Kidney (tissue), 14 donors: ENCODE results near the gene RAC2. TPM values are rescaled to one million over a fixed set of nuclear protein-coding genes. Genes with fewer than 3 reads are reported as not detected.

Experiments used
- DNase-seq, 5 donors: peaks; one replicate each; pipeline ENCODE4 v3.0.0-alpha.2; 2013 to 2020
- FAIRE-seq: peaks from 2 replicates; lab custom pipeline; 2012; peaks lifted over from hg19 to GRCh38; lab: Jason Lieb, UNC
- H3K27ac ChIP-seq, 2 donors: one replicate each; pipeline ENCODE4 v1.7.0; 2013; ENCODE audit warnings: low read depth in 2 of 2, low read length in 2 of 2, inconsistent platforms in 1 of 2
- H3K27me3 ChIP-seq: one replicate; pipeline ENCODE4 v1.7.1; 2013; ENCODE audit warnings: low read length, inconsistent platforms; ENCODE audit not compliant: control insufficient read depth, insufficient read depth
- H3K36me3 ChIP-seq, 3 donors: one replicate each; pipeline versions ENCODE4 v1.7.0 to v1.7.1; 2013; ENCODE audit warnings: low read length in 3 of 3, control low read depth in 1 of 3, inconsistent platforms in 1 of 3; ENCODE audit not compliant: insufficient read depth in 3 of 3, control insufficient read depth in 2 of 3
- H3K4me1 ChIP-seq, 3 donors: one replicate each; pipeline versions ENCODE4 v1.7.0 to v1.7.1; 2013; ENCODE audit warnings: low read length in 3 of 3, inconsistent platforms in 1 of 3, low read depth in 1 of 3; ENCODE audit not compliant: control insufficient read depth in 2 of 3, insufficient read depth in 2 of 3
- H3K4me3 ChIP-seq, 3 donors: one replicate each; pipeline versions ENCODE4 v1.7.0 to v1.8.1; 2013; ENCODE audit warnings: low read length in 3 of 3, control low read depth in 1 of 3, inconsistent platforms in 1 of 3
- H3K9ac ChIP-seq, 3 donors: one replicate each; pipeline versions ENCODE4 v1.7.0 to v1.7.1; 2013; ENCODE audit warnings: low read length in 3 of 3, control low read depth in 1 of 3, inconsistent platforms in 1 of 3
- H3K9me3 ChIP-seq, 3 donors: one replicate each; pipeline versions ENCODE4 v1.7.0 to v1.7.1; 2013; ENCODE audit warnings: low read length in 3 of 3, control low read depth in 1 of 3, inconsistent platforms in 1 of 3; ENCODE audit not compliant: control insufficient read depth in 2 of 3, insufficient read depth in 1 of 3
- intact Hi-C: fragments of 100-400 bp; cut with DNase I; formaldehyde crosslinking; loops from one replicate; pipeline ENCODE4 v1.11.1; 2022
- polyA plus RNA-seq: library from polyadenylated mRNA; stranded (reverse); fragments of 350-450 nt; fragmentation: Illumina TruSeq; extraction: RNeasy Lipid Tissue Mini Kit (QIAGEN cat#74804); gene quantifications from one replicate; pipeline ENCODE4 v1.2.3, GENCODE V29; 2014; ENCODE audit warnings: low read depth, low replicate concordance; ENCODE audit not compliant: insufficient read depth
- total RNA-seq: library from RNA; stranded (reverse); fragmentation: NEBNext Ultra II Directional; extraction: Animal tissue kit (Norgen Biotek cat#: 25700); gene quantifications from one replicate; pipeline ENCODE4 v1.2.1, GENCODE V29; 2021
- TF ChIP-seq, protein P1 (sequence below): IDR thresholded peaks from 3 replicates; pipeline ENCODE4 v1.5.1; 2012; ENCODE audit warnings: mild to moderate bottlenecking, moderate library complexity, borderline replicate concordance; ENCODE audit not compliant: insufficient read depth; ENCODE audit errors: extremely low read depth
- donor health status: control.
- donor health status: control.
- donor health status: control.
- donor health status: control.
- donor health status: control.
- donor health status: DM: yes; HTN: yes; CAD: no.
- donor health status: Normal renal cell carcinoma (clear cell type).

RAC2 gene
- total and polyA plus RNA-seq, 2 donors from 2014 or later, result 4.5 to 38.6 TPM

GRCh38 chr22:37186228-37186996 is 57.7 kb downstream of the RAC2 start:
- Histone ChIP-seq H3K9ac (peak overlapping the region in 1 of 3 donors; percentile 56), H3K4me3 (no peak overlapping the region), H3K36me3 (no peaks in the 10 kb centered on the region), H3K27me3 (no peaks in the 10 kb centered on the region), H3K9me3 (no peaks in the 10 kb centered on the region), H3K27ac (peak overlapping the region in 1 of 2 donors; percentile 97), H3K4me1 (peaks cover 18 to 31% (median 28%) of the 10 kb centered on the region in 3 donors)
- DNase-seq (peak in 4 of 5 donors; percentile 49 to 83 (median 68)), FAIRE-seq (no peak)
- intact Hi-C loops, result no loop called here
- TF ChIP-seq, protein P1, sequence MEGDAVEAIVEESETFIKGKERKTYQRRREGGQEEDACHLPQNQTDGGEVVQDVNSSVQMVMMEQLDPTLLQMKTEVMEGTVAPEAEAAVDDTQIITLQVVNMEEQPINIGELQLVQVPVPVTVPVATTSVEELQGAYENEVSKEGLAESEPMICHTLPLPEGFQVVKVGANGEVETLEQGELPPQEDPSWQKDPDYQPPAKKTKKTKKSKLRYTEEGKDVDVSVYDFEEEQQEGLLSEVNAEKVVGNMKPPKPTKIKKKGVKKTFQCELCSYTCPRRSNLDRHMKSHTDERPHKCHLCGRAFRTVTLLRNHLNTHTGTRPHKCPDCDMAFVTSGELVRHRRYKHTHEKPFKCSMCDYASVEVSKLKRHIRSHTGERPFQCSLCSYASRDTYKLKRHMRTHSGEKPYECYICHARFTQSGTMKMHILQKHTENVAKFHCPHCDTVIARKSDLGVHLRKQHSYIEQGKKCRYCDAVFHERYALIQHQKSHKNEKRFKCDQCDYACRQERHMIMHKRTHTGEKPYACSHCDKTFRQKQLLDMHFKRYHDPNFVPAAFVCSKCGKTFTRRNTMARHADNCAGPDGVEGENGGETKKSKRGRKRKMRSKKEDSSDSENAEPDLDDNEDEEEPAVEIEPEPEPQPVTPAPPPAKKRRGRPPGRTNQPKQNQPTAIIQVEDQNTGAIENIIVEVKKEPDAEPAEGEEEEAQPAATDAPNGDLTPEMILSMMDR, result no peak

DNA sequence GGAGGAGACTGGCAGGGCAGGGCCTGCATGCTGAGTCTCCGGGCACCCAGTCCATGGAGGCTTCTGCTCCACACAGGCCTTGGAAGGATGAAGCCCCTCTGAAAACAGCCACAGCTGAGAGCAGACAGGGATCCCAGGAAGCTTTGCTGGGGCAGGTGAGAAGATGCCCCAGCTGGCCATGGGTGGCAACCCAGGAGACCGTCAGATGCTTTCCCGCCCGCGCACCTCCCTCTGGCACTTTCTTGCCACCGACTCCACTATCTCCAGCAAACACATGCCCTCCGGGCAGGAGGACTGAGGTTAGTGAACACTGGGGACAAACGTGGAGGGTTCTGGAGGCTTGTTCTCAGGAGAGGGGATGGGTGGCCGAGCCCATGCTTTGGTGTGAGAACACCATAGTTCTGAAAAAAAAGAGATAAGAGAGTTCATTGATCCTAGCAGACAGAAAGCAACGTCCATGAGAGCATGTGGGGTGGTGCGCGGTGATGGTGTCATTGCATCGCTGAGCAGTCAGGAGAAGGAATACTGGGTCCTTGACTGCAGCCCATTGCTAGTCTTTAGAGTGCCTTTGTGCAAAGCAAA is 58.3 kb downstream of the RAC2 start:
- peaks cover 18 to 31% (median 28%) of the 10 kb centered on the region in 3 donors for H3K4me1 ChIP-seq
- H3K27ac ChIP-seq, result no peak overlapping the region
- peak in 1 of 5 donors; percentile 57 for DNase-seq
- no peak for FAIRE-seq
- H3K9ac ChIP-seq, result no peak overlapping the region
- no peaks in the 10 kb centered on the region for H3K27me3 ChIP-seq
- H3K36me3 ChIP-seq, result no peaks in the 10 kb centered on the region
- TF ChIP-seq, protein P1, result no peak
- H3K4me3 ChIP-seq, result no peak overlapping the region
- intact Hi-C loops, result no loop called here
- no peaks in the 10 kb centered on the region for H3K9me3 ChIP-seq

DNA sequence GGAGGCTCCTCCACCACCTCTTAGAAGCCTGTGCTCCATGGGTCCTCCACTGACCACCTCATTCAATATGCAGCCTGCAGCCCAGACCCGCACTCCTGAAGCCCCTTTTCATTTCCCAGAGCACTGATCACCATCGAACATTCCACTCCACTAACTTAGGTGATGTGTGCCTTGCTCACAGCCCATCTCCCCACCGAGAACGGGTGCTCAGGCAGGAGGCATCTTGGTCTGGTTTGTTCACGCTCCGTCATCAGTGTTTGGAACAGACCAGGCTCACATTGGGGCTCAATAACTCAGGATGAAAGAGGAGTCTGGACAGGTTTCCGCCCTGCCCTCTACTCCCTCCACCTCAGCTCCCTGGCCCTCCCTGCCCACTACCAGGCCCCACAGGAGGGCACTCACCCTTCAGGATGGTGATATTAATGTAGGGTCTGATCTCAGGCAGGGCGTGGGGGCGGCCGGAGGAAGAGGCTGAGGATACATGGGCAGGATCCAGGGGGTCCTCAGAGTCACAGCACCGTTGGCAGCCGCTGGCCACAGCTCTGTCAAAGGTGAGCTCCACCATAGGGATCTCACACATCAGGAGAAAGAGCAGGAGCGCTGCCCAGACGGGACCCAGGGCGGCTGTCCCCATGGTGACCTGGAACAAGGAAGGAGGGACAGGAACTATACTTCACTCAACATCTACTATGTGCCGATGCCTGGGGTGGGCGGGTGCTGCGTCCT is 59.1 kb downstream of the RAC2 start:
- FAIRE-seq (no peak), DNase-seq (peak in 1 of 5 donors; percentile 70)
- Histone ChIP-seq H3K4me1 (peaks cover 18 to 31% (median 28%) of the 10 kb centered on the region in 3 donors), H3K9me3 (no peaks in the 10 kb centered on the region), H3K36me3 (no peaks in the 10 kb centered on the region), H3K9ac (no peak overlapping the region), H3K4me3 (no peak overlapping the region), H3K27ac (no peak overlapping the region), H3K27me3 (no peaks in the 10 kb centered on the region)
- intact Hi-C loops, result no loop called here
- TF ChIP-seq, protein P1, result no peak
